GM12878 (cell line): ENCODE measurements around the gene SLX4IP. TPM values are rescaled to one million over a fixed set of nuclear protein-coding genes. Genes with fewer than 3 reads are reported as not detected.

ENCODE experiments used
- ATF7 ChIP-seq: fragments of 450-650 bp; IDR thresholded peaks from 2 replicates; pipeline ENCODE4 v1.6.1; 2016; ENCODE audit warnings: low read depth, mild to moderate bottlenecking
- BACH1 ChIP-seq: fragments of 450-650 bp; IDR thresholded peaks from 2 replicates; pipeline ENCODE4 v1.6.1; 2017; ENCODE audit warnings: mild to moderate bottlenecking, borderline replicate concordance
- DPF2 ChIP-seq: fragments of 450-650 bp; IDR thresholded peaks from 2 replicates; pipeline ENCODE4 v1.6.1; 2017; ENCODE audit warnings: mild to moderate bottlenecking
- EGR1 ChIP-seq, 2 experiments: IDR thresholded peaks; 1 replicate in 1 of 2; 2 replicates in 1 of 2; pipeline ENCODE4 v1.6.1; 2011 to 2012; ENCODE audit warnings: low read depth in 2 of 2, low read length in 2 of 2, borderline replicate concordance in 1 of 2, mild to moderate bottlenecking in 1 of 2, moderate library complexity in 1 of 2
- FOXM1 ChIP-seq: IDR thresholded peaks from 2 replicates; pipeline ENCODE4 v1.6.1; 2012; ENCODE audit warnings: low read depth, mild to moderate bottlenecking, inconsistent platforms, low read length, moderate library complexity
- GATAD2B ChIP-seq: fragments of 450-650 bp; conservative IDR thresholded peaks from 2 replicates; pipeline ENCODE4 v1.6.1; 2017; ENCODE audit warnings: low read depth, mild to moderate bottlenecking, moderate library complexity
- HCFC1 ChIP-seq: fragments of 150-350 bp; IDR thresholded peaks from 2 replicates; pipeline ENCODE4 v1.6.1; 2014; ENCODE audit warnings: low read length
- HDGF ChIP-seq: fragments of 450-650 bp; IDR thresholded peaks from 2 replicates; pipeline ENCODE4 v1.6.1; 2016; ENCODE audit warnings: antibody characterized with exemption
- IKZF1 ChIP-seq: fragments of 450-650 bp; conservative IDR thresholded peaks from 2 replicates; pipeline ENCODE4 v1.6.1; 2017; ENCODE audit warnings: antibody characterized with exemption, mild to moderate bottlenecking
- IKZF2 ChIP-seq, 2 experiments: fragments of 450-650 bp; IDR thresholded peaks; 2 replicates each; pipeline ENCODE4 v1.6.1; 2017; ENCODE audit warnings: mild to moderate bottlenecking in 2 of 2, moderate library complexity in 2 of 2
- KDM1A ChIP-seq: fragments of 200-600 bp; sonication (generic); IDR thresholded peaks from 2 replicates; pipeline ENCODE4 v1.6.1; 2016; ENCODE audit warnings: borderline replicate concordance
- LARP7 ChIP-seq: fragments of 450-650 bp; IDR thresholded peaks from 2 replicates; pipeline ENCODE4 v1.6.1; 2017; ENCODE audit warnings: mild to moderate bottlenecking
- MXI1 ChIP-seq: fragments of 150-350 bp; IDR thresholded peaks from 2 replicates; pipeline ENCODE4 v1.6.1; 2011; ENCODE audit warnings: low read depth, mild to moderate bottlenecking, inconsistent platforms, low read length, improper control_type of control experiment
- NR2C1 ChIP-seq: fragments of 450-650 bp; IDR thresholded peaks from 2 replicates; pipeline ENCODE4 v1.6.1; 2017; ENCODE audit warnings: antibody characterized with exemption, mild to moderate bottlenecking, moderate library complexity
- NR2F1 ChIP-seq: fragments of 450-650 bp; conservative IDR thresholded peaks from 2 replicates; pipeline ENCODE4 v1.6.1; 2017; ENCODE audit warnings: mild to moderate bottlenecking
- RELA ChIP-seq: fragments of 450-650 bp; IDR thresholded peaks from 2 replicates; pipeline ENCODE4 v1.8.0; 2014; ENCODE audit warnings: borderline replicate concordance; ENCODE audit not compliant: partially characterized antibody
- RUNX3 ChIP-seq: IDR thresholded peaks from 2 replicates; pipeline ENCODE4 v1.6.1; 2012; ENCODE audit warnings: low read length, inconsistent platforms
- SP1 ChIP-seq: IDR thresholded peaks from one replicate; pipeline ENCODE4 v1.6.1; 2011; ENCODE audit warnings: low read depth, low read length
- SPI1 ChIP-seq: IDR thresholded peaks from 2 replicates; pipeline ENCODE4 v1.6.1; 2011; ENCODE audit warnings: low read depth, mild to moderate bottlenecking, low read length, moderate library complexity, borderline replicate concordance; ENCODE audit not compliant: insufficient read depth
- TAF1 ChIP-seq: IDR thresholded peaks from 2 replicates; pipeline ENCODE4 v1.6.1; 2011; ENCODE audit warnings: mild to moderate bottlenecking, low read depth, low read length, borderline replicate concordance
- TCF3 ChIP-seq: IDR thresholded peaks from 2 replicates; pipeline ENCODE4 v1.6.1; 2012; ENCODE audit warnings: low read depth, mild to moderate bottlenecking, low read length, borderline replicate concordance; ENCODE audit not compliant: insufficient read depth
- TCF7 ChIP-seq: IDR thresholded peaks from 2 replicates; pipeline ENCODE4 v1.6.1; 2014; ENCODE audit warnings: antibody characterized with exemption, borderline replicate concordance
- polyA plus RNA-seq, 11 experiments: library from polyadenylated mRNA; depleted of rRNA in 4 of 11; unstranded in 6 of 11; stranded (reverse) in 5 of 11; fragments of >200 nt; fragmentation: Nextera tagmentation in 4 of 11; fragmentation: Illumina TruSeq in 1 of 11; extraction: Ambion mirVana in 4 of 11; extraction: Trizol in 1 of 11; gene quantifications; 1 replicate in 1 of 11; 2 replicates in 10 of 11; pipeline versions ENCODE4 v1.2.1 to v1.2.3, GENCODE V29; 2011 to 2016; ENCODE audit warnings: inconsistent platforms in 2 of 11, missing spikeins in 2 of 11, low read depth in 1 of 11
- total RNA-seq, 4 experiments: library from RNA; depleted of rRNA in 3 of 4; stranded (reverse); fragments of >200 nt in 3 of 4; fragmentation: Illumina TruSeq in 1 of 4; extraction: Trizol in 1 of 4; gene quantifications; 2 replicates each; pipeline versions ENCODE4 v1.2.1 to v1.2.3, GENCODE V29; 2013 to 2021
- TF ChIP-seq, protein P1 (sequence below): IDR thresholded peaks from 2 replicates; pipeline ENCODE4 v1.6.1; 2012; ENCODE audit warnings: low read depth, low read length, improper control_type of control experiment
- TF ChIP-seq, protein P2 (sequence below): fragments of 450-650 bp; IDR thresholded peaks from 2 replicates; pipeline ENCODE4 v1.6.1; 2017; ENCODE audit warnings: mild to moderate bottlenecking, moderate library complexity
- TF ChIP-seq, protein P3 (sequence below): IDR thresholded peaks from 2 replicates; pipeline ENCODE4 v1.6.1; 2012; ENCODE audit warnings: low read depth, low read length, improper control_type of control experiment

SLX4IP gene
- total and polyA plus RNA-seq, 10 of the 15 experiments (the other 5 are each of a cell fraction or from before 2014, with no cell fraction given), result 2.2 to 11.0 (median 6.3) TPM

DNA sequence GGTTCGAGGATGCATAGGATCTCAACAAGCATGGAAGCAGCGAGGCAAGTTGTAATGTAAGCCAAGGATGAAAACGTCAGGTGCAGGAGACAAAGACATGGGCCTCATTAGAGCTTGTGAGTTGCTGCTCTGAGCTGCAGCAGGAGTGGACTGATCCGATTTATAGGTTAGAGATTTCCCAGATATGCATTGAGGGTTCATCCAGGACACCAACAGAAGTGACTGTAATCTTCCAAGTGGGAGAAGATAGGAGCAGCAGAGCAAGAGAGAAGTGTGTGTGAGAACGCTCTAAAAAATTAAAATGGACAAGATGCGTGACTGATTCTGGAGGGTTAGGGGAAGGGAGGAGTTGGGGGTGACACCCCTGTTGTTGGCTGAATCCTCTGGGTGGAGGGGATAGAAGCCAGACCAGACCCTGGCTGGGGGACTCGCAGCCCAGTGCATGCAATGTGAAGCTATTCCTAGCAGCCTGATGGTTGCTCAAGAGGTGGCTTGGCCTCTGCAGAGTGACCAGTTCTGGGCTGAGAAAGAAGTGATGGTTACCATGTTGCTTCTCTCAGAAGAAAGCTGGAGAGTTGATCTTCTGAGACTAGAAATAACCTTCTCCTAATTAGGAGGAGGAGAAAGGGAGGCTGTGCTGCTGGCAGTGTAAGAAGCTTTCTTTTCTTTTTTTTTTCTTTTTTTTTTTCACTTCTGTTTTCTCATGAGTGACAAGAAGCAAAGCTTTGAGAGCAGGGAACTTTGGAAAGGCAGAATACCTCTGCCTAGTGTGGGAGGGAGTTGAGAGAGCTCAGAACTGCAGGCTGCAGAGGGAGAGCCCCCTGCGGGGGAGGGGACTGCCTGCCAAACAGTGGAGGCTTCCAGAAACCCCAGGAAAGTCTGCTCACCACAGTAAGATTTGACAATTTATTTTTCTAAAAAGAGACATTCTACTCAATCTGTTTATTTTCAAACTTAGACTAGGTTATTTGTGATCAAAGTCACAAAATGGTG, 116.9 kb downstream of the SLX4IP start (continued):
- TF ChIP-seq EGR1 (IDR thresholded peaks at IDR 0.05; ENCODE audit: borderline replicate concordance in 1 of 2, low read depth in 2 of 2, low read length in 2 of 2) (peak in 1 of 2 experiments; percentile 75; a peak in 1 of 3 replicates), ATF7 (no peak), GATAD2B (no peak), FOXM1 (0 out of 2 replicates have a peak, but pooled peaks have one; percentile 60), SP1 (no peak), NR2F1 (no peak), MXI1 (no peak), TCF3 (no peak), IKZF1 (peak; percentile 62; the same call in 1 of the 2 replicates), LARP7 (no peak), RELA (no peak), NR2C1 (no peak), TAF1 (no peak), KDM1A (no peak), HCFC1 (0 out of 2 replicates have a peak, but pooled peaks have one; percentile 15), SPI1 (0 out of 2 replicates have a peak, but pooled peaks have one; percentile 32), DPF2 (no peak), HDGF (no peak), BACH1 (no peak), TCF7 (no peak), RUNX3 (peak; percentile 36; the same call in 1 of the 2 replicates), IKZF2 (IDR thresholded peaks at IDR 0.05) (peak; percentile 51 to 59; a peak in 2 of 4 replicates)
- TF ChIP-seq, protein P1, sequence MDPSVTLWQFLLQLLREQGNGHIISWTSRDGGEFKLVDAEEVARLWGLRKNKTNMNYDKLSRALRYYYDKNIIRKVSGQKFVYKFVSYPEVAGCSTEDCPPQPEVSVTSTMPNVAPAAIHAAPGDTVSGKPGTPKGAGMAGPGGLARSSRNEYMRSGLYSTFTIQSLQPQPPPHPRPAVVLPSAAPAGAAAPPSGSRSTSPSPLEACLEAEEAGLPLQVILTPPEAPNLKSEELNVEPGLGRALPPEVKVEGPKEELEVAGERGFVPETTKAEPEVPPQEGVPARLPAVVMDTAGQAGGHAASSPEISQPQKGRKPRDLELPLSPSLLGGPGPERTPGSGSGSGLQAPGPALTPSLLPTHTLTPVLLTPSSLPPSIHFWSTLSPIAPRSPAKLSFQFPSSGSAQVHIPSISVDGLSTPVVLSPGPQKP, result no peak
- TF ChIP-seq, protein P2, sequence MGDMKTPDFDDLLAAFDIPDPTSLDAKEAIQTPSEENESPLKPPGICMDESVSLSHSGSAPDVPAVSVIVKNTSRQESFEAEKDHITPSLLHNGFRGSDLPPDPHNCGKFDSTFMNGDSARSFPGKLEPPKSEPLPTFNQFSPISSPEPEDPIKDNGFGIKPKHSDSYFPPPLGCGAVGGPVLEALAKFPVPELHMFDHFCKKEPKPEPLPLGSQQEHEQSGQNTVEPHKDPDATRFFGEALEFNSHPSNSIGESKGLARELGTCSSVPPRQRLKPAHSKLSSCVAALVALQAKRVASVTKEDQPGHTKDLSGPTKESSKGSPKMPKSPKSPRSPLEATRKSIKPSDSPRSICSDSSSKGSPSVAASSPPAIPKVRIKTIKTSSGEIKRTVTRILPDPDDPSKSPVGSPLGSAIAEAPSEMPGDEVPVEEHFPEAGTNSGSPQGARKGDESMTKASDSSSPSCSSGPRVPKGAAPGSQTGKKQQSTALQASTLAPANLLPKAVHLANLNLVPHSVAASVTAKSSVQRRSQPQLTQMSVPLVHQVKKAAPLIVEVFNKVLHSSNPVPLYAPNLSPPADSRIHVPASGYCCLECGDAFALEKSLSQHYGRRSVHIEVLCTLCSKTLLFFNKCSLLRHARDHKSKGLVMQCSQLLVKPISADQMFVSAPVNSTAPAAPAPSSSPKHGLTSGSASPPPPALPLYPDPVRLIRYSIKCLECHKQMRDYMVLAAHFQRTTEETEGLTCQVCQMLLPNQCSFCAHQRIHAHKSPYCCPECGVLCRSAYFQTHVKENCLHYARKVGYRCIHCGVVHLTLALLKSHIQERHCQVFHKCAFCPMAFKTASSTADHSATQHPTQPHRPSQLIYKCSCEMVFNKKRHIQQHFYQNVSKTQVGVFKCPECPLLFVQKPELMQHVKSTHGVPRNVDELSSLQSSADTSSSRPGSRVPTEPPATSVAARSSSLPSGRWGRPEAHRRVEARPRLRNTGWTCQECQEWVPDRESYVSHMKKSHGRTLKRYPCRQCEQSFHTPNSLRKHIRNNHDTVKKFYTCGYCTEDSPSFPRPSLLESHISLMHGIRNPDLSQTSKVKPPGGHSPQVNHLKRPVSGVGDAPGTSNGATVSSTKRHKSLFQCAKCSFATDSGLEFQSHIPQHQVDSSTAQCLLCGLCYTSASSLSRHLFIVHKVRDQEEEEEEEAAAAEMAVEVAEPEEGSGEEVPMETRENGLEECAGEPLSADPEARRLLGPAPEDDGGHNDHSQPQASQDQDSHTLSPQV, result no peak
- TF ChIP-seq, protein P3, sequence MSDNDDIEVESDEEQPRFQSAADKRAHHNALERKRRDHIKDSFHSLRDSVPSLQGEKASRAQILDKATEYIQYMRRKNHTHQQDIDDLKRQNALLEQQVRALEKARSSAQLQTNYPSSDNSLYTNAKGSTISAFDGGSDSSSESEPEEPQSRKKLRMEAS, result no peak
